Panc1 (cell line): ENCODE results near the gene SLC25A38.

Experiments
- CTCF ChIP-seq: fragments of 450-650 bp; IDR thresholded peaks from 2 replicates; pipeline ENCODE4 v1.5.1; 2017; ENCODE audit warnings: mild to moderate bottlenecking
- POLR2AphosphoS5 ChIP-seq: IDR thresholded peaks from 2 replicates; pipeline ENCODE4 v1.6.1; 2012; ENCODE audit warnings: mild to moderate bottlenecking, low read depth, low read length, moderate library complexity
- REST ChIP-seq, 2 experiments: IDR thresholded peaks; 2 replicates each; pipeline ENCODE4 v1.6.1; 2011 to 2012; ENCODE audit warnings: low read depth in 2 of 2, control low read depth in 1 of 2, low read length in 1 of 2, mild to moderate bottlenecking in 1 of 2, moderate library complexity in 1 of 2; ENCODE audit not compliant: insufficient read depth in 1 of 2
- SIN3A ChIP-seq: IDR thresholded peaks from 2 replicates; pipeline ENCODE4 v1.6.1; 2012; ENCODE audit warnings: low read depth, mild to moderate bottlenecking, low read length, moderate library complexity, borderline replicate concordance; ENCODE audit not compliant: insufficient read depth
- TCF7L2 ChIP-seq: IDR thresholded peaks from 2 replicates; pipeline ENCODE4 v1.6.1; 2011; ENCODE audit warnings: mild to moderate bottlenecking, low read depth, low read length, inconsistent platforms

GRCh38 chr3:39347586-39347876 is 35.6 kb upstream of the SLC25A38 start:
- no peak for TF ChIP-seq CTCF
- no peak for TF ChIP-seq POLR2AphosphoS5
- TF ChIP-seq REST (IDR thresholded peaks at IDR 0.05; ENCODE audit: insufficient read depth in 1 of 2, low read depth in 2 of 2, low read length in 1 of 2), result no peak
- TF ChIP-seq TCF7L2, result no peak
- no peak for TF ChIP-seq SIN3A
